MM.1S (cell line): ENCODE results near the gene PYCR2.

ENCODE experiments used
- DNase-seq: peaks from one replicate; pipeline ENCODE4 v3.0.0-alpha.2; 2015
- H2AFZ ChIP-seq: fragments of 300-600 bp; sonication (generic); 2 replicates; pipeline ENCODE4 v1.6.0; 2016; ENCODE audit warnings: antibody characterized with exemption, low read length
- H3F3A ChIP-seq: fragments of 300-600 bp; sonication (generic); 2 replicates; pipeline ENCODE4 v1.6.1; 2016; ENCODE audit warnings: mild to moderate bottlenecking, antibody characterized with exemption, low read length, moderate library complexity, mixed read lengths; ENCODE audit not compliant: insufficient read depth
- H3K27ac ChIP-seq: fragments of 300-600 bp; sonication (generic); 2 replicates; pipeline ENCODE4 v1.5.1; 2016; ENCODE audit warnings: mild to moderate bottlenecking, low read length
- H3K27me3 ChIP-seq: fragments of 300-600 bp; sonication (generic); replicated peaks from 2 replicates; pipeline ENCODE4 v1.6.0; 2016; ENCODE audit warnings: low read length; ENCODE audit not compliant: insufficient read depth
- H3K36me3 ChIP-seq: fragments of 300-600 bp; sonication (generic); replicated peaks from 2 replicates; pipeline ENCODE4 v1.6.1; 2016; ENCODE audit warnings: mild to moderate bottlenecking, low read length, mixed read lengths; ENCODE audit not compliant: insufficient read depth
- H3K4me1 ChIP-seq: fragments of 300-600 bp; sonication (generic); 2 replicates; pipeline ENCODE4 v1.6.1; 2016; ENCODE audit warnings: low read length, mixed read lengths
- H3K4me2 ChIP-seq: fragments of 300-600 bp; sonication (generic); 2 replicates; pipeline ENCODE4 v1.6.0; 2016; ENCODE audit warnings: low read depth, low read length
- H3K4me3 ChIP-seq: fragments of 300-600 bp; sonication (generic); 2 replicates; pipeline ENCODE4 v1.5.1; 2016; ENCODE audit warnings: low read length, mixed read lengths
- H3K79me2 ChIP-seq: fragments of 300-600 bp; sonication (generic); 2 replicates; pipeline ENCODE4 v1.6.1; 2016; ENCODE audit warnings: mixed run types, low read length, mixed read lengths
- H3K9ac ChIP-seq: fragments of 300-600 bp; sonication (generic); 2 replicates; pipeline ENCODE4 v1.6.1; 2016; ENCODE audit warnings: low read length, mixed read lengths
- H3K9me2 ChIP-seq: fragments of 300-600 bp; sonication (generic); replicated peaks from 2 replicates; pipeline ENCODE4 v1.6.1; 2016; ENCODE audit warnings: mild to moderate bottlenecking, low read length, mixed read lengths; ENCODE audit not compliant: insufficient read depth
- H3K9me3 ChIP-seq: fragments of 300-600 bp; sonication (generic); replicated peaks from 2 replicates; pipeline ENCODE4 v1.6.1; 2016; ENCODE audit warnings: mild to moderate bottlenecking, low read length, mixed read lengths; ENCODE audit not compliant: insufficient read depth
- H4K20me1 ChIP-seq: fragments of 300-600 bp; sonication (generic); 2 replicates; pipeline ENCODE4 v1.6.1; 2016; ENCODE audit warnings: mild to moderate bottlenecking, low read length, moderate library complexity, mixed read lengths; ENCODE audit not compliant: insufficient read depth
- CTCF ChIP-seq: fragments of 300-600 bp; sonication (generic); IDR thresholded peaks from 2 replicates; pipeline ENCODE4 v1.5.1; 2016; ENCODE audit warnings: antibody characterized with exemption, low read length, mixed read lengths
- EZH2 ChIP-seq: fragments of 300-600 bp; sonication (generic); optimal IDR thresholded peaks from 2 replicates; pipeline ENCODE3; 2017; ENCODE audit warnings: low read depth, mild to moderate bottlenecking, antibody characterized with exemption, low read length, mixed read lengths
- EZH2phosphoT487 ChIP-seq: fragments of 300-600 bp; sonication (generic); IDR thresholded peaks from 2 replicates; pipeline ENCODE4 v1.6.1; 2018; ENCODE audit warnings: antibody characterized with exemption, low read length

PYCR2 gene

GRCh38 chr1:225886159-225887029, 37.7 kb downstream of the PYCR2 start:
- Histone ChIP-seq H3K9me3 (no peaks in the 10 kb centered on the region), H3K4me3 (no peak overlapping the region), H3F3A (peaks cover 18% of the 10 kb centered on the region), H3K27ac (no peak overlapping the region), H2AFZ (no peak overlapping the region), H4K20me1 (no peaks in the 10 kb centered on the region), H3K9ac (no peak overlapping the region), H3K79me2 (peaks cover 24% of the 10 kb centered on the region), H3K4me1 (0 out of 2 replicates have a peak, but pooled peaks cover under 1% of the 10 kb centered on the region), H3K27me3 (no peaks in the 10 kb centered on the region), H3K36me3 (no peaks in the 10 kb centered on the region), H3K4me2 (no peak overlapping the region), H3K9me2 (no peaks in the 10 kb centered on the region)
- TF ChIP-seq EZH2: no peak
- TF ChIP-seq EZH2phosphoT487: no peak
- TF ChIP-seq CTCF: no peak
- DNase-seq: no peak

GRCh38 chr1:225885336-225885735, 38.7 kb downstream of the PYCR2 start:
- no peaks in the 10 kb centered on the region for H4K20me1 ChIP-seq
- peaks cover 34% of the 10 kb centered on the region for H3K79me2 ChIP-seq
- no peak overlapping the region for H3K4me3 ChIP-seq
- H3K36me3 ChIP-seq: no peaks in the 10 kb centered on the region
- no peaks in the 10 kb centered on the region for H3K9me2 ChIP-seq
- TF ChIP-seq EZH2 (no peak), CTCF (no peak), EZH2phosphoT487 (no peak)
- H3K27ac ChIP-seq: no peak overlapping the region
- DNase-seq: no peak
- H3K9me3 ChIP-seq: no peaks in the 10 kb centered on the region
- H3K4me2 ChIP-seq: no peak overlapping the region
- H3F3A ChIP-seq: peaks cover 29% of the 10 kb centered on the region
- no peak overlapping the region for H3K9ac ChIP-seq
- H3K27me3 ChIP-seq: no peaks in the 10 kb centered on the region
- H2AFZ ChIP-seq: no peak overlapping the region
- H3K4me1 ChIP-seq: peaks cover 11% of the 10 kb centered on the region

GRCh38 chr1:225883616-225884265, 40.3 kb downstream of the PYCR2 start:
- Histone ChIP-seq H3K9me3 (no peaks in the 10 kb centered on the region), H3K4me1 (peaks cover 25% of the 10 kb centered on the region), H3K79me2 (peaks cover 50% of the 10 kb centered on the region), H3K27ac (no peak overlapping the region; the same call in 1 of the 2 replicates), H3F3A (peaks cover 40% of the 10 kb centered on the region), H3K27me3 (no peaks in the 10 kb centered on the region), H3K9ac (no peak overlapping the region), H3K4me3 (no peak overlapping the region), H3K36me3 (no peaks in the 10 kb centered on the region), H3K4me2 (peak overlapping the region; percentile 99; the same call in 1 of the 2 replicates), H2AFZ (no peak overlapping the region), H3K9me2 (no peaks in the 10 kb centered on the region), H4K20me1 (no peaks in the 10 kb centered on the region)
- TF ChIP-seq EZH2phosphoT487 (no peak), CTCF (no peak; the same call in 1 of the 2 replicates), EZH2 (no peak)
- DNase-seq: no peak
